Adrenal gland (tissue), 12 donors: ENCODE data around the gene TBCEL. TPM values are rescaled to one million over a fixed set of nuclear protein-coding genes. Genes with fewer than 3 reads are reported as not detected.

Experiments used
- DNase-seq, 7 donors: peaks; one replicate each; pipeline ENCODE4 v3.0.0-alpha.2; 2019 to 2020
- H3K27ac ChIP-seq, 5 donors: fragments of 200-600 bp; sonication (generic) in 4 of 5; 1 replicate in 3 of 5; 2 replicates in 2 of 5; pipeline versions ENCODE4 v1.5.1 to v1.8.0; 2016 to 2020; ENCODE audit warnings: mild to moderate bottlenecking in 1 of 5
- H3K27me3 ChIP-seq: fragments of 200-600 bp; 2 replicates; pipeline ENCODE4 v1.8.0; 2021
- H3K36me3 ChIP-seq, 2 donors: fragments of 200-600 bp; replicated peaks in 1 of 2; 1 replicate in 1 of 2; 2 replicates in 1 of 2; pipeline versions ENCODE4 v1.5.1 to v1.8.0; 2018 to 2022
- H3K4me1 ChIP-seq, 2 donors: fragments of 200-600 bp; replicated peaks in 1 of 2; 1 replicate in 1 of 2; 2 replicates in 1 of 2; pipeline versions ENCODE4 v1.5.1 to v1.8.0; 2018 to 2021
- H3K4me3 ChIP-seq, 4 donors: fragments of 200-600 bp; sonication (generic) in 3 of 4; one replicate each; pipeline ENCODE4 v1.5.1; 2016 to 2018
- H3K9me3 ChIP-seq, 3 donors: fragments of 200-600 bp; sonication (generic) in 1 of 3; replicated peaks in 1 of 3; 1 replicate in 2 of 3; 2 replicates in 1 of 3; pipeline versions ENCODE4 v1.5.1 to v1.8.0; 2016 to 2021
- CTCF ChIP-seq, 6 experiments: fragments of 450-650 bp in 4 of 6; fragments of 200-600 bp in 2 of 6; sonication (generic) in 1 of 6; IDR thresholded peaks; 1 replicate in 5 of 6; 2 replicates in 1 of 6; pipeline versions ENCODE4 v1.5.1 to v1.8.0; 2016 to 2021; ENCODE audit warnings: antibody characterized with exemption in 6 of 6, mild to moderate bottlenecking in 2 of 6, moderate library complexity in 1 of 6
- POLR2A ChIP-seq, 2 donors: fragments of 450-650 bp; IDR thresholded peaks; one replicate each; pipeline ENCODE4 v1.6.1; 2017; ENCODE audit warnings: antibody characterized with exemption in 2 of 2, mild to moderate bottlenecking in 2 of 2, moderate library complexity in 1 of 2
- WGBS, 4 donors: extraction: QIAGEN DNeasy Blood & Tissue Kit in 2 of 4; methylation state at CpG; one replicate each; pipeline versions ENCODE4 v1.1.5 to v1.1.7; 2013 to 2017; 5-methylcytosine and 5-hydroxymethylcytosine counted together
- intact Hi-C, 2 donors: fragments of 100-400 bp; cut with DNase I; formaldehyde crosslinking; loops; one replicate each; pipeline versions ENCODE4 v1.14.1 to v1.15.0; 2022 to 2023
- polyA plus RNA-seq, 3 donors: library from polyadenylated mRNA; stranded (reverse); fragments of 200-250 nt in 2 of 3; fragments of 350-450 nt in 1 of 3; fragmentation: Illumina TruSeq in 1 of 3; extraction: RNeasy Lipid Tissue Mini Kit (QIAGEN cat#74804) in 1 of 3; gene quantifications; one replicate each; pipeline ENCODE4 v1.2.3, GENCODE V29; 2013 to 2014
- total RNA-seq, 9 donors: library from RNA; depleted of rRNA in 4 of 9; stranded (reverse); fragments of >200 nt in 4 of 9; fragments of 120-200 nt in 1 of 9; fragmentation: NEBNext Ultra II Directional in 1 of 9; extraction: Animal tissue kit (Norgen Biotek cat#: 25700) in 1 of 9; gene quantifications; one replicate each; pipeline versions ENCODE4 v1.1.0 to v1.2.4, GENCODE V29; 2013 to 2023
- donor health status: healthy with polysubstance abuse.
- donor health status: Bipolar disorder and iron deficiency.
- donor health status: DM: yes; HTN: yes; CAD: no.
- donor health status: DM: no; HTN: no; CAD: no.
- donor health status: DM: no; HTN: no; CAD: no.
- donor health status: DM: yes; HTN: yes; CAD: no.

The TBCEL gene
- total and polyA plus RNA-seq, 12 donors: 4.0 to 32.2 (median 20.9) TPM

GRCh38 chr11:121055076-121055475 is 31.2 kb downstream of the TBCEL start:
- Histone ChIP-seq H3K36me3 (peaks cover 0 to 23% of the 10 kb centered on the region in 2 donors), H3K9me3 (no peaks in the 10 kb centered on the region), H3K4me3 (no peak overlapping the region), H3K4me1 (no peaks in the 10 kb centered on the region), H3K27ac (no peak overlapping the region), H3K27me3 (no peaks in the 10 kb centered on the region)
- intact Hi-C loops: no loop called here
- TF ChIP-seq CTCF (IDR thresholded peaks at IDR 0.05): no peak
- TF ChIP-seq POLR2A (IDR thresholded peaks at IDR 0.05): no peak
- WGBS, 4 donors: 93 to 95% (median 93%) methylated on average over 3 of the region's 3 CpGs
- no peak for DNase-seq

- H3K27me3 ChIP-seq: no peaks in the 10 kb centered on the region
- H3K4me3 ChIP-seq: no peak overlapping the region
- no peak overlapping the region for H3K27ac ChIP-seq
- H3K9me3 ChIP-seq: no peaks in the 10 kb centered on the region
- 82 to 89% (median 86%) methylated on average over 4 of the region's 4 CpGs for WGBS, 4 donors
- TF ChIP-seq CTCF (IDR thresholded peaks at IDR 0.05) (no peak), POLR2A (IDR thresholded peaks at IDR 0.05) (no peak)
- H3K4me1 ChIP-seq: no peaks in the 10 kb centered on the region
- H3K36me3 ChIP-seq: peaks cover 0 to 29% of the 10 kb centered on the region in 2 donors
- intact Hi-C loops: no loop called here
- DNase-seq: no peak
Observed at GRCh38 chr11:121057922-121058321, 34.0 kb downstream of the TBCEL start.

- intact Hi-C loops: no loop called here
Observed at GRCh38 chr11:121058941-121059340, 35.0 kb downstream of the TBCEL start.

GRCh38 chr11:121059605-121060004 is 35.7 kb downstream of the TBCEL start:
- no peak for DNase-seq
- intact Hi-C loops: no loop called here
- 84 to 91% (median 88%) methylated on average over 3 of the region's 3 CpGs for WGBS, 4 donors
- Histone ChIP-seq H3K4me1 (no peaks in the 10 kb centered on the region), H3K9me3 (no peaks in the 10 kb centered on the region), H3K27me3 (no peaks in the 10 kb centered on the region), H3K27ac (no peak overlapping the region), H3K4me3 (no peak overlapping the region), H3K36me3 (peaks cover 0 to 17% of the 10 kb centered on the region in 2 donors)
- TF ChIP-seq POLR2A (IDR thresholded peaks at IDR 0.05) (no peak), CTCF (IDR thresholded peaks at IDR 0.05) (no peak)

More at GRCh38 chr11:121058941-121059340, 35.0 kb downstream of the TBCEL start:
- H3K27me3 ChIP-seq: no peaks in the 10 kb centered on the region
- H3K36me3 ChIP-seq: peaks cover 0 to 23% of the 10 kb centered on the region in 2 donors
- no peak overlapping the region for H3K27ac ChIP-seq
- TF ChIP-seq CTCF (IDR thresholded peaks at IDR 0.05) (no peak), POLR2A (IDR thresholded peaks at IDR 0.05) (no peak)
- H3K9me3 ChIP-seq: no peaks in the 10 kb centered on the region
- DNase-seq: no peak
- WGBS, 4 donors: 89 to 93% (median 90%) methylated on average over 3 of the region's 3 CpGs
- no peaks in the 10 kb centered on the region for H3K4me1 ChIP-seq
- H3K4me3 ChIP-seq: no peak overlapping the region
